ENCODE results near the gene BBX.

The BBX gene

DNA sequence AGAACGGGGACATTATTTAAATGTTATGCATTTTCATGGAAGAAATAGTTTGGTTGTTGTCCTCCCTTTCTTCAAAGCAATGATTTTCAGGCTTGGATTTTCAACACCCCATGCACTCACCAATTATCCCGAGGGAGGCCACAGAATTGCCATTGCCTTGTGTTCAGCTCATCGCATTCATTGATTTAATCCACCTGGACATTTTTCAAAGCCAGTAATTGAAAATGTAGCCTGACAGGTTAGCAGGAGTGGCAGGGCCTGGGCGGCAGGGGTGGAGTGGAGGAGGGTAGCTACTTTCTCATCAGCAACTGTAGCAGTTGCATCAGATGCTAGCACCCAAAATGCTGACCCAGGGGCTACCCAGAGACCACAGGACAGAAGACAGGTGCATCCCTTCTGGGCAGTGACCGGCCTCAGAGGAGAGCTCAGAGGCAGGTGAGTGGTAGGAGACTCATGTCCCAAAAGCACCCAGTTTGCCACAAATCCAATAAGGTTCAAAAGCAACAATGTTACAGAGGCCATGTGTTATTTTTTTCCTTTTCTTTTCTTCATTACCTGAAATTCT, 325.7 kb downstream of the BBX start:
- DNase-seq, result no peak

DNA sequence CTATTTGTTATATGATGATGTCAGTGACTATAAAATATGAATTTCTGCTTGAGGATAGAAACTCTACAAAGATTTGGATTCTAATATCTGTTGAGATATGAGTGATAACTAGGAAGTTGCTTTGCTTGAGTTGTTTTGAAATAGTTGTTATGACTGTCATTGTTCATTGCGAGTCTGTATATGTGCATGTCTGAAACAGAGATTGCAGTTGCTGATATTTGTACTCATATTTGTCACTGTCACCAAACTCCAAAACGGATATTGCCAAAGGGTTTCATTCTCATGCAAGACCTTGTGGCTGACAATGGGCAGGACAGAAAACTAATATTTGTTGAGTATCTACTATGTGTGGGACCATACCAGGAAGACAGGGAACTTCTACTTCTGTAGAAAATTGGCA, 327.9 kb downstream of the BBX start:
- DNase-seq, result no peak

- no peak for DNase-seq
Measured at GRCh38 chr3:107853821-107854220, 331.1 kb downstream of the BBX start.

DNA sequence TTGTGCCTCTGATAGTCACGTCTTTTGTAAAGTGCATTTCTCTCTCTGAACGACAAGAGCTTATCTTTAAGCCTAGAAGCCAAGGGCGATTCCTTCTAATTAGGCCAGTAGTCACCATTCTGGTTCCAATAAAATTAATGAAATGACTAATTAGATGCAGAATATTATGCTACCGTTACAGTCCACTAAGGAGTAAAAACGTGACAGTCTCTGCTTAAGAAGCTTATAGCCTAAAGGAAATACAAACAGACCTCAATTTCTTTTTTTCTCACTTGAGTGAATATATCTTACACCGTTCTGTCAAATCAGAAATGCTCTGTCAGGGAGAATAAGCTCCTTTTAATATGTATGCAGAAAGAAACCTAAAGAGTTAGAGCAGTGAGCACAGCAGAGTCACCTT, 332.0 kb downstream of the BBX start:
- no peak for DNase-seq

GRCh38 chr3:107855710-107856109, 332.9 kb downstream of the BBX start:
- DNase-seq, result peak; percentile 42

GRCh38 chr3:107857854-107858253, 335.1 kb downstream of the BBX start:
- DNase-seq, result no peak

- no peak for DNase-seq
Measured at GRCh38 chr3:107858876-107859275, 336.1 kb downstream of the BBX start.

Measured in fibroblast of skin of scalp (primary cell).